ENCODE results near the gene EXT2. TPM values are rescaled to one million over a fixed set of nuclear protein-coding genes. Genes with fewer than 3 reads are reported as not detected.

Gene EXT2
- total RNA-seq, 1 experiment from 2014 or later, result 42.9 TPM

DNA sequence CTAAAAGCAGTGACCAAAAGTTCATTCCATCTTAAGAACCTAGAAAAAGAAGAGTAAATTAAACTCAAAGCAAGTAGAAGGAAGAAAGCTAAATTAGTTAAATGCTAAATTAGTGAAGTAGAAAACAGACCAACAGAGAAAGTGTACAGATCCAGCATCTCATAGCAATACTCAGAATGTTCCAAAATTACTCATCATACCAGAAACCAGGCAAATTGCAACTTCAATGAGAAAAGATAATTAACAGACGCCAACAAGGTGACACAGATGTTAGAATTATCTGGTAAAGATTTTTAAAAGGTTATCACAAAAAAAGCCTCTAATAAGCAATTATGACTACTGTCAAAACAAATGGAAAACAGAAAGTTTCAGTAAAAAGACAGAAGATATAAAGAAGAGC, 117.7 kb downstream of the EXT2 start:
- no peak overlapping the region for H2BK20ac ChIP-seq (ENCODE audit: low read depth, low read length, poor library complexity, severe bottlenecking)
- H3K79me2 ChIP-seq (ENCODE audit: insufficient read depth, low read length), result no peaks in the 10 kb centered on the region
- H4K5ac ChIP-seq (ENCODE audit: insufficient read length, low read depth, low read length), result no peak overlapping the region
- Mint-ChIP-seq H3K36me3 (ENCODE audit: insufficient read depth in 1 of 3, low read depth in 3 of 3) (peaks cover 2 to 6% (median 6%) of the 10 kb centered on the region in 3 experiments; a peak in 6 of 7 replicates), H3K9me3 (peaks cover 5% of the 10 kb centered on the region in 2 experiments; a peak in 3 of 5 replicates), H3K27ac (no peak overlapping the region), H3K27me3 (ENCODE audit: low read depth) (no peaks in the 10 kb centered on the region), H3K4me1 (no peaks in the 10 kb centered on the region), H3K4me3 (no peak overlapping the region)
- H3K56ac ChIP-seq (ENCODE audit: insufficient read length, low read depth, low read length), result no peak overlapping the region
- no peak overlapping the region for H3K9ac ChIP-seq (ENCODE audit: extremely low read depth, insufficient read length, low read length)
- TF ChIP-seq, protein P1, sequence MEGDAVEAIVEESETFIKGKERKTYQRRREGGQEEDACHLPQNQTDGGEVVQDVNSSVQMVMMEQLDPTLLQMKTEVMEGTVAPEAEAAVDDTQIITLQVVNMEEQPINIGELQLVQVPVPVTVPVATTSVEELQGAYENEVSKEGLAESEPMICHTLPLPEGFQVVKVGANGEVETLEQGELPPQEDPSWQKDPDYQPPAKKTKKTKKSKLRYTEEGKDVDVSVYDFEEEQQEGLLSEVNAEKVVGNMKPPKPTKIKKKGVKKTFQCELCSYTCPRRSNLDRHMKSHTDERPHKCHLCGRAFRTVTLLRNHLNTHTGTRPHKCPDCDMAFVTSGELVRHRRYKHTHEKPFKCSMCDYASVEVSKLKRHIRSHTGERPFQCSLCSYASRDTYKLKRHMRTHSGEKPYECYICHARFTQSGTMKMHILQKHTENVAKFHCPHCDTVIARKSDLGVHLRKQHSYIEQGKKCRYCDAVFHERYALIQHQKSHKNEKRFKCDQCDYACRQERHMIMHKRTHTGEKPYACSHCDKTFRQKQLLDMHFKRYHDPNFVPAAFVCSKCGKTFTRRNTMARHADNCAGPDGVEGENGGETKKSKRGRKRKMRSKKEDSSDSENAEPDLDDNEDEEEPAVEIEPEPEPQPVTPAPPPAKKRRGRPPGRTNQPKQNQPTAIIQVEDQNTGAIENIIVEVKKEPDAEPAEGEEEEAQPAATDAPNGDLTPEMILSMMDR (conservative IDR thresholded peaks at IDR 0.05), result no peak
- no peak overlapping the region for H2BK15ac ChIP-seq (ENCODE audit: low read depth, low read length)
- no peak overlapping the region for H2BK120ac ChIP-seq (ENCODE audit: low read depth, low read length, poor library complexity, severe bottlenecking)
- no peak overlapping the region for H3K4me2 ChIP-seq (ENCODE audit: insufficient read depth, insufficient read length, low read length)
- H3K23ac ChIP-seq (ENCODE audit: insufficient read length, low read depth, low read length), result no peak overlapping the region
- no peak overlapping the region for H2AFZ ChIP-seq (ENCODE audit: low read length)
- no peak overlapping the region for H3K14ac ChIP-seq (ENCODE audit: insufficient read depth, low read length)
- H2BK12ac ChIP-seq (ENCODE audit: insufficient read length, low read depth, low read length), result no peak overlapping the region
- H4K20me1 ChIP-seq (ENCODE audit: control insufficient read depth, insufficient read depth, insufficient read length), result no peaks in the 10 kb centered on the region
- no peak overlapping the region for H2BK5ac ChIP-seq (ENCODE audit: insufficient read length, low read length)
- no peak for DNase-seq
- no peaks in the 10 kb centered on the region for H3K23me2 ChIP-seq (ENCODE audit: insufficient read length, low read depth, low read length, poor library complexity, severe bottlenecking)
- H3T11ph ChIP-seq (ENCODE audit: low read length), result no peak overlapping the region
- H4K8ac ChIP-seq (replicated peaks; ENCODE audit: insufficient read length, low read depth, low read length), result no peak overlapping the region
- no peak overlapping the region for H3K4ac ChIP-seq (ENCODE audit: low read depth, low read length)
- H3K4me1 ChIP-seq (ENCODE audit: insufficient read depth, low read length), result no peaks in the 10 kb centered on the region
- no peak overlapping the region for H3K18ac ChIP-seq (ENCODE audit: insufficient read length, low read depth, low read length)
- H3K79me1 ChIP-seq (ENCODE audit: insufficient read depth, low read depth, low read length, poor library complexity, severe bottlenecking), result no peaks in the 10 kb centered on the region
- H4K91ac ChIP-seq (ENCODE audit: insufficient read length, low read depth, low read length), result no peak overlapping the region
- H2AK5ac ChIP-seq (ENCODE audit: insufficient read length, low read length), result no peak overlapping the region
- WGBS (ENCODE audit: extremely low coverage, insufficient read length, low lambda C conversion rate), result no CpG with 5 or more reads among the region's 1 CpG
- no peaks in the 10 kb centered on the region for H3K27me3 ChIP-seq (ENCODE audit: insufficient read depth, low read length)
- H3K9me3 ChIP-seq (ENCODE audit: control insufficient read depth, low read depth, low read length), result no peaks in the 10 kb centered on the region
- no peak overlapping the region for H3K27ac ChIP-seq (ENCODE audit: insufficient read length, low read depth, low read length)
